Tibial artery (tissue), 4 donors: Measurements from ENCODE around the gene HYCC1.

ENCODE experiments used
- DNase-seq, 2 donors: peaks; one replicate each; pipeline ENCODE4 v3.0.0-alpha.2; 2019
- H3K27ac ChIP-seq, 2 donors: fragments of 200-600 bp; sonication (generic) in 1 of 2; 1 replicate in 1 of 2; 2 replicates in 1 of 2; pipeline ENCODE4 v1.5.1; 2018 to 2019; ENCODE audit warnings: mild to moderate bottlenecking in 1 of 2
- H3K27me3 ChIP-seq, 2 donors: fragments of 200-600 bp; sonication (generic) in 1 of 2; one replicate each; pipeline versions ENCODE4 v1.5.1 to v1.6.0; 2016 to 2019
- H3K36me3 ChIP-seq, 3 donors: fragments of 200-600 bp; sonication (generic) in 2 of 3; one replicate each; pipeline ENCODE4 v1.5.1; 2016 to 2019; ENCODE audit warnings: mild to moderate bottlenecking in 2 of 3
- H3K4me1 ChIP-seq, 4 donors: fragments of 200-600 bp; sonication (generic) in 2 of 4; 1 replicate in 3 of 4; 2 replicates in 1 of 4; pipeline ENCODE4 v1.5.1; 2016 to 2019
- H3K4me3 ChIP-seq, 2 donors: fragments of 200-600 bp; sonication (generic) in 1 of 2; 1 replicate in 1 of 2; 2 replicates in 1 of 2; pipeline ENCODE4 v1.5.1; 2018 to 2019; ENCODE audit warnings: mild to moderate bottlenecking in 2 of 2
- H3K9me3 ChIP-seq, 3 donors: fragments of 200-600 bp; sonication (generic) in 1 of 3; one replicate each; pipeline ENCODE4 v1.5.1; 2016 to 2019
- CTCF ChIP-seq, 2 experiments: fragments of 200-600 bp in 1 of 2; fragments of 450-650 bp in 1 of 2; IDR thresholded peaks; one replicate each; pipeline ENCODE4 v1.5.1; 2017 to 2019; ENCODE audit warnings: antibody characterized with exemption in 2 of 2, mild to moderate bottlenecking in 1 of 2, moderate library complexity in 1 of 2
- intact Hi-C: fragments of 100-400 bp; cut with DNase I; formaldehyde crosslinking; loops from one replicate; pipeline ENCODE4 v1.15.0; 2023; ENCODE audit warnings: low total_unique reads

Gene HYCC1

GRCh38 chr7:23018750-23019149 is 4.8 kb upstream of the HYCC1 start:
- no peak overlapping the region for H3K27ac ChIP-seq
- no peaks in the 10 kb centered on the region for H3K9me3 ChIP-seq
- no peaks in the 10 kb centered on the region for H3K27me3 ChIP-seq
- DNase-seq: no peak
- TF ChIP-seq CTCF (IDR thresholded peaks at IDR 0.05): no peak
- no peak overlapping the region for H3K4me3 ChIP-seq
- peaks cover 0 to 40% (median 6%) of the 10 kb centered on the region in 4 donors for H3K4me1 ChIP-seq
- intact Hi-C loops: no loop called here
- H3K36me3 ChIP-seq: peaks cover 0 to under 1% (median 0%) of the 10 kb centered on the region in 3 donors

GRCh38 chr7:23017309-23017708 is 3.4 kb upstream of the HYCC1 start:
- Histone ChIP-seq H3K27ac (peak overlapping the region; percentile 5 to 44), H3K36me3 (peaks cover 0 to 4% (median 0%) of the 10 kb centered on the region in 3 donors), H3K4me1 (peaks cover 0 to 46% (median 9%) of the 10 kb centered on the region in 4 donors), H3K9me3 (no peaks in the 10 kb centered on the region), H3K27me3 (no peaks in the 10 kb centered on the region), H3K4me3 (peak overlapping the region; percentile 5 to 17)
- no peak for TF ChIP-seq CTCF (IDR thresholded peaks at IDR 0.05)
- intact Hi-C loops: no loop called here
- no peak for DNase-seq

- Histone ChIP-seq H3K9me3 (no peaks in the 10 kb centered on the region), H3K27ac (peak overlapping the region; percentile 5 to 44), H3K36me3 (peaks cover 0 to 4% (median 0%) of the 10 kb centered on the region in 3 donors), H3K27me3 (no peaks in the 10 kb centered on the region), H3K4me3 (no peak overlapping the region), H3K4me1 (peaks cover 0 to 52% (median 10%) of the 10 kb centered on the region in 4 donors)
- no peak for DNase-seq
- no peak for TF ChIP-seq CTCF (IDR thresholded peaks at IDR 0.05)
- intact Hi-C loops: no loop called here
Measured at GRCh38 chr7:23016345-23017253, 2.7 kb upstream of the HYCC1 start.

- no peak for TF ChIP-seq CTCF (IDR thresholded peaks at IDR 0.05)
- H3K27ac ChIP-seq: no peak overlapping the region
- peaks cover 0 to 4% (median 0%) of the 10 kb centered on the region in 3 donors for H3K36me3 ChIP-seq
- no peaks in the 10 kb centered on the region for H3K27me3 ChIP-seq
- intact Hi-C loops: loop anchor here (5.0 kb wide), 1 partner anchor 162 kb away; no protein-coding TSS in a partner anchor
- H3K4me1 ChIP-seq: peaks cover 0 to 54% (median 13%) of the 10 kb centered on the region in 4 donors
- H3K9me3 ChIP-seq: no peaks in the 10 kb centered on the region
- peak overlapping the region in 1 of 2 donors; percentile 1 for H3K4me3 ChIP-seq
- no peak for DNase-seq
Measured at GRCh38 chr7:23014681-23015080, 751 bp upstream of the HYCC1 start.

GRCh38 chr7:23012908-23013714 is 819 bp downstream of the HYCC1 start:
- Histone ChIP-seq H3K27me3 (no peaks in the 10 kb centered on the region), H3K27ac (peak overlapping the region; percentile 86 to 89), H3K4me3 (peak overlapping the region; percentile 87 to 88), H3K36me3 (peaks cover 0 to 4% (median 0%) of the 10 kb centered on the region in 3 donors), H3K9me3 (no peaks in the 10 kb centered on the region), H3K4me1 (peaks cover 0 to 60% (median 14%) of the 10 kb centered on the region in 4 donors)
- TF ChIP-seq CTCF (IDR thresholded peaks at IDR 0.05): no peak
- DNase-seq: peak; percentile 31 to 68
- intact Hi-C loops: loop anchor here (2.0 to 5.0 kb wide), 2 partner anchors 161 to 190 kb away; partner anchors contain the start of gene TOMM7
